ENCODE results near the gene GDF7.

DNA sequence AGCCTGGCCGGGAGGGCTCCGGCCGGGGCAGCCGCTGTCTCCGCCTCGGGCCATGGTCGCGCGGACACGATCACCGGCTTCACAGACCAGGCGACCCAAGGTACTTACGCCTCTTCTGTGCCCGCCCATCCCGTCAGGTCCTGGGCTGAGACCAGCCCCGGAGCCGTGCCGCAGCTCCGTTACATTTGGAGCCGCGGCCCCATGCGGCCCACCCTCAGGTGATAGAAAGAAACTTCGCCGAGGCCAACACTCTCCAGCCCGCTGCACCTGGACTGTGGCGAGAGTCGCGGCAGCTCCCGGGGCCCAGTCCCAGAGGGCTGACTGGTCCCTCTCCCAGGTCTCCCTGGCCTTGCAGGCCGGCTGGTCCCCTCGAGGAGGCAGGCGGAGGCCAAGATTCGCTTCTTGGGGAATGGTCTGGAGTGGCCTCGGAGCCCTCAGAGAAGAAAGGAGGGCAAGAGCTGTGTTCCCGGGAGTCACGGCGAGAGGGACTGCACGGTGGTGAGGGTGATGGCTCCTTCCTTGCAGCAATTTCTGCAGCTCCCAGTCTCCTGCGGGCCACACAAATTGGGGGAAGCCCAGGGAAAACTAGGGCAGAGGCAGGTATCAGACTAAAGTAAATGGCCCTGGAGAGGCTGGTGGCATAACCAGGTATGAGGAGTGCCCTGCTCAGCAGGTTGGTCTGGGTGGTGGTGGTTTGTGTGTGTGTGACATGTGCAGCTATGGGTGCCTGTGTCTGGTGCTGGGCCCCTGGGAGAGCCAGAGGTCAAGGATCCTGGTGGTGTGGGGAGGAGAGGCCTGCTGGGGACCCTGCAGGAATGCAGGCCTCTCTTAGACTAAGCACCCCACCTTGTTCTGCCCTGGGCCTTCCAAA is 822 bp downstream of the GDF7 start:
- TF ChIP-seq HDAC6 (IDR thresholded peaks at IDR 0.05; ENCODE audit: low read depth, low read length): no peak
- no peak for TF ChIP-seq RFX5 (IDR thresholded peaks at IDR 0.05; ENCODE audit: borderline replicate concordance, low read depth, low read length)
- TF ChIP-seq ZNF274 (IDR thresholded peaks at IDR 0.05; ENCODE audit: borderline replicate concordance, extremely low read depth, low read length): no peak
- TF ChIP-seq EGR1 (IDR thresholded peaks at IDR 0.05; ENCODE audit: borderline replicate concordance, low read depth, low read length): no peak
- TF ChIP-seq, protein P1, sequence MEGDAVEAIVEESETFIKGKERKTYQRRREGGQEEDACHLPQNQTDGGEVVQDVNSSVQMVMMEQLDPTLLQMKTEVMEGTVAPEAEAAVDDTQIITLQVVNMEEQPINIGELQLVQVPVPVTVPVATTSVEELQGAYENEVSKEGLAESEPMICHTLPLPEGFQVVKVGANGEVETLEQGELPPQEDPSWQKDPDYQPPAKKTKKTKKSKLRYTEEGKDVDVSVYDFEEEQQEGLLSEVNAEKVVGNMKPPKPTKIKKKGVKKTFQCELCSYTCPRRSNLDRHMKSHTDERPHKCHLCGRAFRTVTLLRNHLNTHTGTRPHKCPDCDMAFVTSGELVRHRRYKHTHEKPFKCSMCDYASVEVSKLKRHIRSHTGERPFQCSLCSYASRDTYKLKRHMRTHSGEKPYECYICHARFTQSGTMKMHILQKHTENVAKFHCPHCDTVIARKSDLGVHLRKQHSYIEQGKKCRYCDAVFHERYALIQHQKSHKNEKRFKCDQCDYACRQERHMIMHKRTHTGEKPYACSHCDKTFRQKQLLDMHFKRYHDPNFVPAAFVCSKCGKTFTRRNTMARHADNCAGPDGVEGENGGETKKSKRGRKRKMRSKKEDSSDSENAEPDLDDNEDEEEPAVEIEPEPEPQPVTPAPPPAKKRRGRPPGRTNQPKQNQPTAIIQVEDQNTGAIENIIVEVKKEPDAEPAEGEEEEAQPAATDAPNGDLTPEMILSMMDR (IDR thresholded peaks at IDR 0.05; ENCODE audit: control extremely low read depth in 1 of 3, insufficient read depth in 1 of 3, low read depth in 1 of 3, low read length in 3 of 3): no peak
- TF ChIP-seq POLR2AphosphoS5 (IDR thresholded peaks at IDR 0.05; ENCODE audit: low read depth, low read length): no peak
- no peak for TF ChIP-seq POLR2A (IDR thresholded peaks at IDR 0.05; ENCODE audit: control extremely low read depth in 1 of 2, low read depth in 2 of 2, low read length in 2 of 2)
- no peak for TF ChIP-seq BACH1 (IDR thresholded peaks at IDR 0.05; ENCODE audit: low read length)
- no peak for TF ChIP-seq KDM5A (IDR thresholded peaks at IDR 0.05; ENCODE audit: low read length)
- no peak for TF ChIP-seq EP300 (IDR thresholded peaks at IDR 0.05; ENCODE audit: borderline replicate concordance in 1 of 2, low read depth in 2 of 2, low read length in 2 of 2)
- TF ChIP-seq, protein P2, sequence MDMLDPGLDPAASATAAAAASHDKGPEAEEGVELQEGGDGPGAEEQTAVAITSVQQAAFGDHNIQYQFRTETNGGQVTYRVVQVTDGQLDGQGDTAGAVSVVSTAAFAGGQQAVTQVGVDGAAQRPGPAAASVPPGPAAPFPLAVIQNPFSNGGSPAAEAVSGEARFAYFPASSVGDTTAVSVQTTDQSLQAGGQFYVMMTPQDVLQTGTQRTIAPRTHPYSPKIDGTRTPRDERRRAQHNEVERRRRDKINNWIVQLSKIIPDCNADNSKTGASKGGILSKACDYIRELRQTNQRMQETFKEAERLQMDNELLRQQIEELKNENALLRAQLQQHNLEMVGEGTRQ (IDR thresholded peaks at IDR 0.05; ENCODE audit: low read length): no peak

Data from H1 (cell line).